Measurements from ENCODE around the gene OVAAL. TPM values are rescaled to one million over a fixed set of nuclear protein-coding genes. Genes with fewer than 3 reads are reported as not detected.

OVAAL gene
- total RNA-seq, 2 donors from 2014 or later = not detected

DNA sequence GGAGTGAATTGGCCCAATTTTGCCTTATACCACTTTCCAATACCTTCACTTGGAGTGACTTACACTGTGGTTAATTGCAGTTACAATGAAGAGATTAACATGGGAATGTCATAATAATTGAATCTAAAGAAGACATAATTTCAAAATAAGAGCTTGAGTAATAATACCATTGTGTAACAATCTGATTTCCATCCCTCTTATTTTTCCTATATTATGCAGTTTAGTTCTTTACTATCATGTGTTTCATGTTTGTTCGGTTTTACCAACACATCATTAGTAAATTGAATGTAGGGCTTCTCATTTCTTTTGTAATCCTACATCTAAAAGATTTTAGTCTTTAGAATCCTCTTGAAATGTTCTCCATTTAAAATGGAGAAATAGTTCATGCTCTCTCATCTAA is 53.9 kb downstream of the OVAAL start:
- ATAC-seq (ENCODE audit: insufficient number of reproducible peaks, low FRiP score, low read depth) = no peak
- no peak for DNase-seq (ENCODE audit: low spot score)
- TF ChIP-seq, protein P1, sequence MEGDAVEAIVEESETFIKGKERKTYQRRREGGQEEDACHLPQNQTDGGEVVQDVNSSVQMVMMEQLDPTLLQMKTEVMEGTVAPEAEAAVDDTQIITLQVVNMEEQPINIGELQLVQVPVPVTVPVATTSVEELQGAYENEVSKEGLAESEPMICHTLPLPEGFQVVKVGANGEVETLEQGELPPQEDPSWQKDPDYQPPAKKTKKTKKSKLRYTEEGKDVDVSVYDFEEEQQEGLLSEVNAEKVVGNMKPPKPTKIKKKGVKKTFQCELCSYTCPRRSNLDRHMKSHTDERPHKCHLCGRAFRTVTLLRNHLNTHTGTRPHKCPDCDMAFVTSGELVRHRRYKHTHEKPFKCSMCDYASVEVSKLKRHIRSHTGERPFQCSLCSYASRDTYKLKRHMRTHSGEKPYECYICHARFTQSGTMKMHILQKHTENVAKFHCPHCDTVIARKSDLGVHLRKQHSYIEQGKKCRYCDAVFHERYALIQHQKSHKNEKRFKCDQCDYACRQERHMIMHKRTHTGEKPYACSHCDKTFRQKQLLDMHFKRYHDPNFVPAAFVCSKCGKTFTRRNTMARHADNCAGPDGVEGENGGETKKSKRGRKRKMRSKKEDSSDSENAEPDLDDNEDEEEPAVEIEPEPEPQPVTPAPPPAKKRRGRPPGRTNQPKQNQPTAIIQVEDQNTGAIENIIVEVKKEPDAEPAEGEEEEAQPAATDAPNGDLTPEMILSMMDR (IDR thresholded peaks at IDR 0.05) = no peak
- Histone ChIP-seq H3K9me3 (no peaks in the 10 kb centered on the region), H3K4me1 (ENCODE audit: control insufficient read depth in 1 of 2, low read depth in 2 of 2) (peaks cover 0 to 14% of the 10 kb centered on the region in 2 donors), H3K36me3 (no peaks in the 10 kb centered on the region), H3K4me3 (no peak overlapping the region), H3K27ac (no peak overlapping the region), H3K27me3 (replicated peaks; ENCODE audit: insufficient read depth) (no peaks in the 10 kb centered on the region)

DNA sequence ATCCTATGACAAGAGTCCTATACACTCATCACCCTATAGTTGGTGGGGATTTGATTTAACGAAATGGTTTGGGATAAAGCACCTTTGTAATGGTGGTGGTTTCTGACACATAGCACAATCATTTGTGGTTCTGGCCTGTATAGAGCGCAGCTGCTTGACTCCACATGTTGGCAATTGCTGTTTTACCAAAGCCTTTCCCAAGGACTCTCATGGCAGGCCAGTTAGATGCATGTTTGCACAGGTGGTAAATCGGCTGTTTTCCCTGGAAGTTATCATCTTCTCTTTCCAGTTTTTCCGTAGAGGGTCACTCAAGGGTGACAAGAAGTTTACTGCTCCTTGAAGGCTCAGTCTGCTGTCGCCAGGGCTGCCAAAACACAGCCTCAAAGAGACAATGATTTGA is 56.0 kb downstream of the OVAAL start:
- ATAC-seq (ENCODE audit: insufficient number of reproducible peaks, low FRiP score, low read depth) (no peak), DNase-seq (ENCODE audit: low spot score) (no peak)
- Histone ChIP-seq H3K4me1 (ENCODE audit: control insufficient read depth in 1 of 2, low read depth in 2 of 2) (peaks cover 0 to 14% of the 10 kb centered on the region in 2 donors), H3K4me3 (no peak overlapping the region), H3K36me3 (no peaks in the 10 kb centered on the region), H3K27ac (no peak overlapping the region), H3K9me3 (no peaks in the 10 kb centered on the region), H3K27me3 (replicated peaks; ENCODE audit: insufficient read depth) (no peaks in the 10 kb centered on the region)
- TF ChIP-seq, protein P1 (IDR thresholded peaks at IDR 0.05) = no peak

DNA sequence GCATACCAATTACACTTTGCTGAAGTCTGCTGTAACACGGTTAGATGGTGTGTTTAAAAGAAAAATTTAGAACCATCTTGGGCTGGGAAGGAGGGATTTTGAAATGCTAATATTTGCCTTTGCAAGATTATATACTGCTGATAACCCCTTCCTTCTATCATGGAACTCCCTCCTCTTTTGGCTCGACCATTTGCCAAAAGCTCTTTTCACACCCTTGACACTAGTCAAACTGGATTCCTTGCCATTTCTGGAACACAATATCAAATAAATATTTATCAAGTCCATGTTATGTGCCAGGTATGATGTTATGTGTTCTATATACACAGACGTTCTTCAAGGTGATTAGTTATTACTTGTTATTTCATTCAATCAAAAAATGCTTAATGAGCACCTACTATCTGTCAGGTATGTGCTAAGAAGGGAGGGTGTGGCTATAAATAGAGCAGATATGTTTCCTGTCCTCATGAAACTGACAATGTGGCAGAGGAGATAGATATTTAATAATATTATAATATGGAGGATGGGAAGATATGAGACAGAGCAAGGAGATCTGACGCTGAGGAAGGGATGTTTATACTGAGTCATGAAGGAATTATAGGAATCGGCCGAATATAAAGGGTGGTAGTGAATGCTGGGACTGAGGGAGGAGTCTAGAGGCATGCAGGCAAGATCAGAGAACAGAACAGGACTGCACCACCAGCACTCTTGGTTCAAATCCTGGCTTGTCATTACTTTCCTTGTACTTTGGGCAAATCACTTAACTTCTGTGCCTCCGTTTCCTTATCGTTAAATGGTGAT is 56.9 kb downstream of the OVAAL start:
- TF ChIP-seq, protein P1 (IDR thresholded peaks at IDR 0.05) = no peak
- Histone ChIP-seq H3K4me3 (no peak overlapping the region), H3K9me3 (no peaks in the 10 kb centered on the region)

More for the DNA sequence above, 56.9 kb downstream of the OVAAL start:
- DNase-seq (ENCODE audit: low spot score) = no peak
- no peak for ATAC-seq (ENCODE audit: insufficient number of reproducible peaks, low FRiP score, low read depth)
- H3K36me3 ChIP-seq = no peaks in the 10 kb centered on the region
- H3K27me3 ChIP-seq (replicated peaks; ENCODE audit: insufficient read depth) = no peaks in the 10 kb centered on the region
- H3K4me1 ChIP-seq (ENCODE audit: control insufficient read depth in 1 of 2, low read depth in 2 of 2) = peaks cover 0 to 14% of the 10 kb centered on the region in 2 donors
- no peak overlapping the region for H3K27ac ChIP-seq

Other genes starting within 250 kb of the OVAAL start
- 10 to 100 TPM; 44.0 to 53.5 TPM for gene ACBD6, start 56.4 kb upstream of the OVAAL start, total RNA-seq
- gene XPR1, start 73.1 kb downstream of the OVAAL start, total RNA-seq = 10 to 100 TPM; 29.1 to 42.8 TPM

All from thoracic aorta (tissue), 2 donors.